Right lobe of liver (tissue), 6 donors: Measurements from ENCODE around the gene SV2C. TPM values are rescaled to one million over a fixed set of nuclear protein-coding genes. Genes with fewer than 3 reads are reported as not detected.

Source experiments
- ATAC-seq, 4 donors: fragments of 200-7000 bp; cut with Tn5 transposase; one replicate each; pipeline ENCODE4 v1.9.1; 2020; ENCODE audit warnings: mild to moderate bottlenecking in 4 of 4, moderate library complexity in 4 of 4
- DNase-seq, 3 donors: peaks; one replicate each; pipeline ENCODE4 v3.0.0-alpha.2; 2020
- H3K27ac ChIP-seq, 3 donors: fragments of 200-600 bp; one replicate each; pipeline ENCODE4 v1.8.0; 2022
- H3K27me3 ChIP-seq, 2 donors: fragments of 200-600 bp; one replicate each; pipeline ENCODE4 v1.8.0; 2022
- H3K36me3 ChIP-seq, 4 donors: fragments of 200-600 bp; sonication (generic) in 1 of 4; one replicate each; pipeline versions ENCODE4 v1.5.1 to v1.8.0; 2017 to 2022; ENCODE audit warnings: control low read depth in 1 of 4
- H3K4me1 ChIP-seq, 4 donors: fragments of 200-600 bp; sonication (generic) in 1 of 4; one replicate each; pipeline versions ENCODE4 v1.5.1 to v1.8.0; 2017 to 2022; ENCODE audit warnings: control low read depth in 1 of 4
- H3K4me3 ChIP-seq, 3 donors: fragments of 200-600 bp; one replicate each; pipeline ENCODE4 v1.8.0; 2022
- H3K9me3 ChIP-seq, 4 donors: fragments of 200-600 bp; sonication (generic) in 1 of 4; one replicate each; pipeline versions ENCODE4 v1.5.1 to v1.8.0; 2017 to 2022; ENCODE audit warnings: control low read depth in 1 of 4
- CTCF ChIP-seq, 4 donors: fragments of 200-600 bp in 3 of 4; fragments of 450-650 bp in 1 of 4; IDR thresholded peaks; one replicate each; pipeline versions ENCODE4 v1.5.1 to v1.8.0; 2016 to 2022; ENCODE audit warnings: antibody characterized with exemption in 4 of 4, mild to moderate bottlenecking in 2 of 4
- POLR2A ChIP-seq: fragments of 450-650 bp; IDR thresholded peaks from one replicate; pipeline ENCODE4 v1.6.1; 2017; ENCODE audit warnings: antibody characterized with exemption, mild to moderate bottlenecking
- WGBS: methylation state at CpG from one replicate; pipeline ENCODE4 v1.1.6; 2018; ENCODE audit warnings: low coverage, low lambda C conversion rate; ENCODE audit not compliant: insufficient coverage; ENCODE audit errors: missing lambda C conversion rate; 5-methylcytosine and 5-hydroxymethylcytosine counted together
- intact Hi-C, 2 donors: fragments of 100-400 bp; cut with DNase I; formaldehyde crosslinking; loops; one replicate each; pipeline versions ENCODE4 v1.11.2 to v1.14.1; 2022
- total RNA-seq, 6 experiments: library from RNA; depleted of rRNA in 2 of 6; stranded (reverse); fragments of >200 nt in 2 of 6; fragmentation: NEBNext Ultra II Directional in 3 of 6; extraction: Animal tissue kit (Norgen Biotek cat#: 25700) in 3 of 6; gene quantifications; one replicate each; pipeline versions ENCODE4 v1.1.0 to v1.2.4, GENCODE V29; 2016 to 2023
- donor health status: DM: no; HTN: yes; CAD: no.
- donor health status: DM: no; HTN: no; CAD: no.
- donor health status: DM: no; HTN: no; CAD: no.
- donor health status: DM: no; HTN: yes; CAD: no.
- donor health status: DM: no; HTN: yes; CAD: no.

The SV2C gene
- total RNA-seq, 6 experiments from 2014 or later: under 0.01 to 0.05 (median 0.01) TPM; not detected in 2

GRCh38 chr5:76162335-76162734 is 79.2 kb downstream of the SV2C start:
- H3K4me3 ChIP-seq: no peak overlapping the region
- no peak for ATAC-seq
- no peak for DNase-seq
- intact Hi-C loops: no loop called here
- H3K27ac ChIP-seq: no peak overlapping the region
- 59% methylated on average over 4 of the region's 4 CpGs for WGBS
- no peaks in the 10 kb centered on the region for H3K27me3 ChIP-seq
- TF ChIP-seq CTCF (IDR thresholded peaks at IDR 0.05): no peak
- no peak for TF ChIP-seq POLR2A
- no peaks in the 10 kb centered on the region for H3K4me1 ChIP-seq
- H3K36me3 ChIP-seq: no peaks in the 10 kb centered on the region
- no peaks in the 10 kb centered on the region for H3K9me3 ChIP-seq

- 44% methylated on average over 4 of the region's 4 CpGs for WGBS
- Histone ChIP-seq H3K4me3 (no peak overlapping the region), H3K4me1 (no peaks in the 10 kb centered on the region), H3K9me3 (no peaks in the 10 kb centered on the region), H3K27me3 (no peaks in the 10 kb centered on the region), H3K36me3 (no peaks in the 10 kb centered on the region), H3K27ac (no peak overlapping the region)
- DNase-seq (no peak), ATAC-seq (no peak)
- TF ChIP-seq CTCF (IDR thresholded peaks at IDR 0.05) (no peak), POLR2A (no peak)
- intact Hi-C loops: no loop called here
Measured at GRCh38 chr5:76163111-76163628, 80.0 kb downstream of the SV2C start.

- ATAC-seq (no peak), DNase-seq (no peak)
- no peaks in the 10 kb centered on the region for H3K36me3 ChIP-seq
- H3K27me3 ChIP-seq: no peaks in the 10 kb centered on the region
- intact Hi-C loops: no loop called here
- no peaks in the 10 kb centered on the region for H3K4me1 ChIP-seq
- H3K4me3 ChIP-seq: no peak overlapping the region
- H3K27ac ChIP-seq: no peak overlapping the region
- TF ChIP-seq CTCF (IDR thresholded peaks at IDR 0.05) (no peak), POLR2A (no peak)
- no peaks in the 10 kb centered on the region for H3K9me3 ChIP-seq
Measured at GRCh38 chr5:76165029-76165428, 81.8 kb downstream of the SV2C start.

GRCh38 chr5:76165711-76166374 is 82.7 kb downstream of the SV2C start:
- H3K4me1 ChIP-seq: no peaks in the 10 kb centered on the region
- TF ChIP-seq POLR2A: no peak
- TF ChIP-seq CTCF (IDR thresholded peaks at IDR 0.05): no peak
- no peaks in the 10 kb centered on the region for H3K27me3 ChIP-seq
- no peak overlapping the region for H3K4me3 ChIP-seq
- intact Hi-C loops: no loop called here
- H3K36me3 ChIP-seq: no peaks in the 10 kb centered on the region
- WGBS: 18% methylated on average over 2 of the region's 2 CpGs
- H3K9me3 ChIP-seq: no peaks in the 10 kb centered on the region
- ATAC-seq (peak in 1 of 4 donors; percentile 22), DNase-seq (no peak)
- no peak overlapping the region for H3K27ac ChIP-seq
